HK-2 (cell line): ENCODE measurements around the gene UBE2G2.

Source experiments
- DNase-seq: peaks from one replicate; pipeline ENCODE4 v3.0.0-alpha.2; 2018; ENCODE audit not compliant: unreplicated experiment

Gene UBE2G2

DNA sequence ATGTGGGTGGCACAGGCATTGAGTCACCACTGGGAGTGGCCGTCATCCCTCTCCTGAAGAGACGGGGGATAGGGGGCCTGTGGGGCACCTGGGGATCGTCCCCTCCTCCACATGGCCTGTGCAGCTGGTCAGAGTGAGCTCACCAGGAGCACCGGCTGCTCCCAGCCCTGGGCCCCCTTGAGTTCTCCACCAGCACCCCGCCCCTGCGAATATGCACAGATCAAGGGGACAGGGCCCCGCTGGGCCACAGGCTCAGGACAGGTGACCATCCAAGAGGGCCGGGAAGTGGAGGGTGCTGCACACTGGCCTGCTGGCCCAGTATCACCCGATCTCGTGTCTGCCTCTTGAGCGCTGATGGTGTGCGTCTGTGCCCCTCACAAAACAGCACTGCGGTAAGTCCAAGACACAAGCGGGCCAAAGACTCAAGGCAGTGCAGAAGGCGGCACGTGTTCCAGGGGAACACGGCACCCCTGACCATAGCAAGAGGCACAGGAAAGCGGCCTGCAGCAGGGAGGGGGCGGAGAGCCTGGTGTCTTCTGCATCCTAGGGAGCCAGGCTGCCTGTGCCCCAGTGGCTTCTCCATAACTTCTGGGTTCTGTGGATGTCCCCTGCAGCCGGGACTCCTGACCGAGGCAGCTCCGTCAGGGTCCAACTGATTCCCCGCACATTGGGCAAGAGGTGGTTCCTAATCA is 72.1 kb downstream of the UBE2G2 start:
- no peak for DNase-seq

DNA sequence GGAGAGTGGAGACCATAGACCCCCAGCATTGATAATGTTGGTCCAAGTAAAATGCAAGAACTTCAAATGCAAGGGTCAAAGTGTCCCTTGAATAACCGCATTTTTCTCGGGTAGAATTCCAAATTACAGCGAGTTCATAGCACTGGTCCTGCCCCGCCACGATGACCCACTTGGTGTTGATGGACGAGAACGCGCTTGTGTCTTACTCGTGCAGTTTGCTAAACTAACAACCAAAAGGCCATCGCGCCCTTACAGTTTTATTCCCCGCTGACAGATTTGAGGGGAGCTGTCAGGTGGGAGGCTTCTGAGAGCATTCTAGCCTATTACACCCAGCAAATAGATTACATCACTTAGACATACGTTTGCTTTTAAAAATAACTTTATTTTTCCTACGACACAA is 72.9 kb downstream of the UBE2G2 start:
- DNase-seq = no peak

DNA sequence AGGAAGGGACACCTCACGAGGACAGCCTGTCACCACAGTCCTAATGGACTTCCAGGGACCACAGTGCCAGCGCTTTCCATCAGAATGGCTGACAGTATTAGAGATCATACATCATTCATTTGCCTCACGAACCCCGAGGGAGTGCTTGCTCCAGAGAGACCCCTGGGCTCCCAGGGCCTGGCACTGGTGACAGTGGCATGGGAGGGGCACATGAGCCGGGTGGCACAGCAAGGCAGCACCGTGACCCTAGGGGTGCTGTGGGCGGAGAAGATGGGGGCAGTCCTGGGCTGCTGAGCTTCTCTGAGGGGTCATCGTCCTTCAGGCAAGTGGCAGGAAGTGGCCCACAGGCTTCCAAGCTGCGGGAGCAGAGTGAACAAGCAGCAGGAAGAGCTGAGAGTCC is 73.9 kb downstream of the UBE2G2 start:
- no peak for DNase-seq

DNA sequence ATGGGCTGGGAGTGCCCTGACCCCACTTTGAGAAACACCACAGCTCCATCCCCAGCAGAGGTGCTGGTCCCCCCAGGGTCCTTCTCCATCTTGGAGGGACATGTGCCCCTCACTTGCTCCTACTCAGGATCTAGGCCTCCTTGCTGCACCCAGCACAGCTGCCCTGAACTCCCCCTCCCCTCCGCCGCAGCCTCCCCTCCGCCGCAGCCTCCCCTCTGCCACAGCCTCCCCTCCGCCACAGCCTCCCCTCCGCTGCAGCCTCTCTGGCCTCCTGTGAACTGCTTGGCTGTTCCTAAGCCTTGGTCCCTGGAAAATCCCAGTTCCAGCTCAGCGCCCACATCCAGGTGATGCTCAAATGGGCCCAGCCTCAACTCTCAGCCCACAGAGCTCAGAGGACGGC is 74.3 kb downstream of the UBE2G2 start:
- DNase-seq = no peak

- no peak for DNase-seq
These were observed 74.8 kb downstream of the UBE2G2 start for GRCh38 chr21:44726826-44727225.

DNA sequence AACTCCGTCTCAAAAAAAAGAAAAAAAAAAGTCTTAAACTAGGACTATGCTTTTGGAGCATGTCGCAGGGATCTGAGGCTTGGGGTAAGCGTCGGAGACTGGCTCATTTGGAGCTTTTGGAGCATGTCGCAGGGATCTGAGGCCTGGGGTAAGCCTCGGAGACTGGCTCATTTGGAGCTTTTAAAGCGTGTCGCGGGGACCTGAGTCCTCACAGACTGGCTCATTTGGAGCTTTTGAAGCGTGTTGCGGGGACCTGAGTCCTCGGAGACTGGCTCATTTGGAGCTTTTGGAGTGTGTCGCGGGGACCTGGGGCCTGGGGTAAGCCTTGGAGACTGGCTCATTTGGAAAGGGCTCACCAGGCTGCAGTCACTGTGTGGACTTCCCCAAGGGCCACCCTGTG is 76.7 kb downstream of the UBE2G2 start:
- no peak for DNase-seq

- DNase-seq = no peak
These were observed 77.4 kb downstream of the UBE2G2 start for GRCh38 chr21:44724196-44724595.

GRCh38 chr21:44723177-44724131 is 78.2 kb downstream of the UBE2G2 start:
- DNase-seq = no peak

DNA sequence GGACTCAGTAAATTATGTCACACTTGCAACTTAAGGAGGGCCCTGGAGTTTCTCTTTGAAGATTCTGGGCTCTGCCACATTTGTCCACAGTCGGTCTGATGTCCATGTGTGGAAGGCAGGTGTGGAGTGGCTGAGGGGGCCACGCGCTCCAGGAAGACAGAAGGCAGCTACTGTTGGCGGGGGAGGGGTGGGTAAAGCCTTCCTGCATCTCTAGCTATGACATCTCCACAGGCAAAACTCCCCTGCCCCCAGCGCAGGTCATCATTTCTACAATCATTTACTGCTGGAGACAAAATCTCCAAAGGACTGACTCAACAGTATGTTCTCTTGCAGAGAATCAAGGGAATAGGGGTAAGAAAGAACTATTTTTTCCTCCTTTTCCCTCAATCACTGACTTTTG is 78.9 kb downstream of the UBE2G2 start:
- DNase-seq = no peak

- no peak for DNase-seq
These were observed 81.5 kb downstream of the UBE2G2 start for GRCh38 chr21:44720170-44720569.
